H9 (cell line): ENCODE data around the gene LRRFIP1. TPM values are rescaled to one million over a fixed set of nuclear protein-coding genes. Genes with fewer than 3 reads are reported as not detected.

Experiments
- DNase-seq: peaks from one replicate; pipeline ENCODE4 v3.0.0-alpha.2; 2017
- H2AFZ ChIP-seq: one replicate; pipeline ENCODE4 v1.6.1; 2013; ENCODE audit warnings: mild to moderate bottlenecking, low read length, control low read depth, moderate library complexity
- H2AK5ac ChIP-seq: 2 replicates; pipeline ENCODE4 v1.6.1; 2013; ENCODE audit warnings: low read length, control low read depth, mixed read lengths; ENCODE audit not compliant: insufficient read length
- H2BK120ac ChIP-seq: one replicate; pipeline ENCODE4 v1.6.1; 2013; ENCODE audit warnings: low read depth, mild to moderate bottlenecking, low read length, control low read depth, inconsistent platforms; ENCODE audit not compliant: poor library complexity, severe bottlenecking
- H2BK12ac ChIP-seq: 2 replicates; pipeline ENCODE4 v1.6.1; 2013; ENCODE audit warnings: low read length, control low read depth, mixed read lengths, low read depth; ENCODE audit not compliant: insufficient read length
- H2BK15ac ChIP-seq: 2 replicates; pipeline ENCODE4 v1.6.1; 2013; ENCODE audit warnings: low read depth, low read length, control low read depth
- H2BK20ac ChIP-seq: one replicate; pipeline ENCODE4 v1.6.1; 2013; ENCODE audit warnings: low read depth, mild to moderate bottlenecking, low read length, control low read depth, inconsistent platforms; ENCODE audit not compliant: poor library complexity, severe bottlenecking
- H2BK5ac ChIP-seq: 2 replicates; pipeline ENCODE4 v1.6.1; 2013; ENCODE audit warnings: low read length, control low read depth, mixed read lengths; ENCODE audit not compliant: insufficient read length
- H3K14ac ChIP-seq: 2 replicates; pipeline ENCODE4 v1.6.1; 2013; ENCODE audit warnings: low read length, control low read depth; ENCODE audit not compliant: insufficient read depth
- H3K18ac ChIP-seq: 2 replicates; pipeline ENCODE4 v1.6.1; 2013; ENCODE audit warnings: low read depth, mild to moderate bottlenecking, mixed read lengths, low read length, control low read depth; ENCODE audit not compliant: insufficient read length
- H3K23ac ChIP-seq: 2 replicates; pipeline ENCODE4 v1.6.1; 2013; ENCODE audit warnings: low read length, control low read depth, mixed read lengths, low read depth; ENCODE audit not compliant: insufficient read length
- H3K23me2 ChIP-seq: 2 replicates; pipeline ENCODE4 v1.6.1; 2013; ENCODE audit warnings: low read depth, mild to moderate bottlenecking, mixed read lengths, low read length, control low read depth; ENCODE audit not compliant: insufficient read length, poor library complexity, severe bottlenecking
- H3K27ac ChIP-seq: 2 replicates; pipeline ENCODE4 v1.5.1; 2013; ENCODE audit warnings: low read length, control low read depth, mixed read lengths, low read depth; ENCODE audit not compliant: insufficient read length
- H3K27me3 ChIP-seq: 2 replicates; pipeline ENCODE4 v1.6.1; 2013; ENCODE audit warnings: low read length, control low read depth, inconsistent platforms; ENCODE audit not compliant: insufficient read depth
- H3K4ac ChIP-seq: 2 replicates; pipeline ENCODE4 v1.6.1; 2013; ENCODE audit warnings: low read depth, mild to moderate bottlenecking, control low read depth, inconsistent platforms, low read length, moderate library complexity
- H3K4me1 ChIP-seq: 2 replicates; pipeline ENCODE4 v1.6.1; 2013; ENCODE audit warnings: low read length, control low read depth, inconsistent platforms; ENCODE audit not compliant: insufficient read depth
- H3K4me2 ChIP-seq: 2 replicates; pipeline ENCODE4 v1.6.1; 2013; ENCODE audit warnings: low read length, control low read depth, mixed read lengths; ENCODE audit not compliant: insufficient read length, insufficient read depth
- H3K56ac ChIP-seq: 2 replicates; pipeline ENCODE4 v1.6.1; 2013; ENCODE audit warnings: low read depth, mild to moderate bottlenecking, mixed read lengths, low read length, control low read depth; ENCODE audit not compliant: insufficient read length
- H3K79me1 ChIP-seq: 2 replicates; pipeline ENCODE4 v1.6.1; 2013; ENCODE audit warnings: low read depth, mild to moderate bottlenecking, moderate library complexity, low read length, control low read depth, inconsistent platforms; ENCODE audit not compliant: insufficient read depth, poor library complexity, severe bottlenecking
- H3K79me2 ChIP-seq: 2 replicates; pipeline ENCODE4 v1.6.1; 2013; ENCODE audit warnings: low read length, control low read depth, inconsistent platforms; ENCODE audit not compliant: insufficient read depth
- H3K9ac ChIP-seq: 2 replicates; pipeline ENCODE4 v1.6.1; 2013; ENCODE audit warnings: low read length, control low read depth, mixed read lengths; ENCODE audit not compliant: insufficient read length; ENCODE audit errors: extremely low read depth
- H3K9me3 ChIP-seq: one replicate; pipeline ENCODE4 v1.6.1; 2013; ENCODE audit warnings: low read depth, low read length, inconsistent platforms; ENCODE audit not compliant: control insufficient read depth
- H3T11ph ChIP-seq: one replicate; pipeline ENCODE4 v1.6.1; 2013; ENCODE audit warnings: mild to moderate bottlenecking, low read length, control low read depth, inconsistent platforms
- H4K20me1 ChIP-seq: one replicate; pipeline ENCODE4 v1.6.1; 2013; ENCODE audit not compliant: control insufficient read depth, insufficient read length, insufficient read depth
- H4K5ac ChIP-seq: 2 replicates; pipeline ENCODE4 v1.6.1; 2013; ENCODE audit warnings: low read depth, mild to moderate bottlenecking, mixed read lengths, low read length, control low read depth; ENCODE audit not compliant: insufficient read length
- H4K8ac ChIP-seq: replicated peaks from 2 replicates; pipeline ENCODE4 v1.6.1; 2013; ENCODE audit warnings: low read length, control low read depth, mixed read lengths, low read depth; ENCODE audit not compliant: insufficient read length
- H4K91ac ChIP-seq: 2 replicates; pipeline ENCODE4 v1.6.1; 2013; ENCODE audit warnings: low read depth, mild to moderate bottlenecking, moderate library complexity, mixed read lengths, low read length, control low read depth; ENCODE audit not compliant: insufficient read length
- H3K27ac Mint-ChIP-seq, 3 experiments: 2 replicates in 2 of 3; 3 replicates in 1 of 3; pipeline ENCODE4 v1.8.0; 2020 to 2021; ENCODE audit warnings: mixed read lengths in 3 of 3, mild to moderate bottlenecking in 1 of 3, moderate library complexity in 1 of 3
- H3K27me3 Mint-ChIP-seq: 2 replicates; pipeline ENCODE4 v1.8.0; 2021; ENCODE audit warnings: low read depth, mild to moderate bottlenecking, moderate library complexity, mixed read lengths
- H3K36me3 Mint-ChIP-seq, 3 experiments: 2 replicates in 2 of 3; 3 replicates in 1 of 3; pipeline ENCODE4 v1.8.0; 2020 to 2021; ENCODE audit warnings: low read depth in 3 of 3, mixed read lengths in 3 of 3; ENCODE audit not compliant: insufficient read depth in 1 of 3
- H3K4me1 Mint-ChIP-seq, 2 experiments: 2 replicates each; pipeline ENCODE4 v1.8.0; 2020; ENCODE audit warnings: mixed read lengths in 2 of 2
- H3K4me3 Mint-ChIP-seq, 2 experiments: 2 replicates in 1 of 2; 3 replicates in 1 of 2; pipeline ENCODE4 v1.8.0; 2020 to 2021; ENCODE audit warnings: mild to moderate bottlenecking in 2 of 2, mixed read lengths in 2 of 2, moderate library complexity in 1 of 2
- H3K9me3 Mint-ChIP-seq, 2 experiments: 2 replicates in 1 of 2; 3 replicates in 1 of 2; pipeline ENCODE4 v1.8.0; 2020; ENCODE audit warnings: mild to moderate bottlenecking in 2 of 2, mixed read lengths in 2 of 2, moderate library complexity in 1 of 2
- WGBS: extraction: QIAGEN DNeasy Blood & Tissue Kit; methylation state at CpG from one replicate; pipeline ENCODE4 v1.1.7; 2013; ENCODE audit warnings: missing lambda C conversion rate, low lambda C conversion rate, mixed read lengths; ENCODE audit not compliant: insufficient read length; ENCODE audit errors: extremely low coverage; 5-methylcytosine and 5-hydroxymethylcytosine counted together
- total RNA-seq: library from RNA; stranded (reverse); gene quantifications from 2 replicates; pipeline ENCODE4 v1.2.1, GENCODE V29; 2021
- TF ChIP-seq, protein P1 (sequence below): fragments of 200-600 bp; sonication (generic); conservative IDR thresholded peaks from 3 replicates; pipeline ENCODE4 v1.8.0; 2021; ENCODE audit warnings: antibody characterized with exemption, mild to moderate bottlenecking

Gene LRRFIP1
- total RNA-seq, 1 experiment from 2014 or later, result 38.5 TPM

DNA sequence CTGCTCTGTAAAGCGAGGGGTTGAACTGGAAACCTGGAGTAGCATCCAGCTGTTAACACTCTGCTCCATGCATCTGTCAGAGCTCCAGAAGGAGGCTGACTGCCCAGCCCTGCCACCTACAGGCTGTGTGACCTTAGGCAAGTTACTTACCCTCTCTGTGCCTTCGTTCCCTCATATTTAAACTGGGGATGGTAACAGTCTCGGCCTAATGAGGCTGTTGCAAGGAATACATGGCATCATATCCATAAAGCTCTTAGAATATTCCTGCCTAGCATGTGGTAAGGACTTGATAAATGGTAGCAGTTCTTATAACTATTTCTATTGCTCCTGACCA lies 80.6 kb downstream of the LRRFIP1 start:
- H2AK5ac ChIP-seq, result no peak overlapping the region
- H3K9me3 ChIP-seq, result no peaks in the 10 kb centered on the region
- no peaks in the 10 kb centered on the region for H3K27me3 ChIP-seq
- H2AFZ ChIP-seq, result no peak overlapping the region
- no peaks in the 10 kb centered on the region for H4K20me1 ChIP-seq
- no peak for DNase-seq
- Mint-ChIP-seq H3K27ac (0 out of 7 replicates have a peak overlapping the region, but pooled peaks of 1 of the 3 experiments have one; percentile 20), H3K4me1 (peaks cover 20 to 32% of the 10 kb centered on the region in 2 experiments), H3K27me3 (no peaks in the 10 kb centered on the region), H3K4me3 (no peak overlapping the region), H3K9me3 (no peaks in the 10 kb centered on the region; a peak in 1 of 5 replicates), H3K36me3 (peaks cover 5 to 21% (median 5%) of the 10 kb centered on the region in 3 experiments; a peak in 6 of 7 replicates)
- H4K5ac ChIP-seq, result no peak overlapping the region
- no peak overlapping the region for H3K27ac ChIP-seq
- no peak overlapping the region for H4K8ac ChIP-seq
- no CpG with 5 or more reads among the region's 3 CpGs for WGBS
- no peak overlapping the region for H3K56ac ChIP-seq
- no peak overlapping the region for H4K91ac ChIP-seq
- H3K4me2 ChIP-seq, result no peak overlapping the region
- no peak overlapping the region for H2BK5ac ChIP-seq
- no peak overlapping the region for H2BK120ac ChIP-seq
- H2BK20ac ChIP-seq, result no peak overlapping the region
- no peak overlapping the region for H3K18ac ChIP-seq
- H2BK15ac ChIP-seq, result no peak overlapping the region
- TF ChIP-seq, protein P1, sequence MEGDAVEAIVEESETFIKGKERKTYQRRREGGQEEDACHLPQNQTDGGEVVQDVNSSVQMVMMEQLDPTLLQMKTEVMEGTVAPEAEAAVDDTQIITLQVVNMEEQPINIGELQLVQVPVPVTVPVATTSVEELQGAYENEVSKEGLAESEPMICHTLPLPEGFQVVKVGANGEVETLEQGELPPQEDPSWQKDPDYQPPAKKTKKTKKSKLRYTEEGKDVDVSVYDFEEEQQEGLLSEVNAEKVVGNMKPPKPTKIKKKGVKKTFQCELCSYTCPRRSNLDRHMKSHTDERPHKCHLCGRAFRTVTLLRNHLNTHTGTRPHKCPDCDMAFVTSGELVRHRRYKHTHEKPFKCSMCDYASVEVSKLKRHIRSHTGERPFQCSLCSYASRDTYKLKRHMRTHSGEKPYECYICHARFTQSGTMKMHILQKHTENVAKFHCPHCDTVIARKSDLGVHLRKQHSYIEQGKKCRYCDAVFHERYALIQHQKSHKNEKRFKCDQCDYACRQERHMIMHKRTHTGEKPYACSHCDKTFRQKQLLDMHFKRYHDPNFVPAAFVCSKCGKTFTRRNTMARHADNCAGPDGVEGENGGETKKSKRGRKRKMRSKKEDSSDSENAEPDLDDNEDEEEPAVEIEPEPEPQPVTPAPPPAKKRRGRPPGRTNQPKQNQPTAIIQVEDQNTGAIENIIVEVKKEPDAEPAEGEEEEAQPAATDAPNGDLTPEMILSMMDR, result no peak
- no peak overlapping the region for H3K9ac ChIP-seq
- no peak overlapping the region for H3K23ac ChIP-seq
- H3K79me1 ChIP-seq, result peaks cover 3% of the 10 kb centered on the region
- no peaks in the 10 kb centered on the region for H3K23me2 ChIP-seq
- H3K14ac ChIP-seq, result no peak overlapping the region
- H2BK12ac ChIP-seq, result no peak overlapping the region
- H3K4ac ChIP-seq, result no peak overlapping the region
- peaks cover 11% of the 10 kb centered on the region; the same call in 1 of the 2 replicates for H3K79me2 ChIP-seq
- H3T11ph ChIP-seq, result no peak overlapping the region
- peaks cover 9% of the 10 kb centered on the region; the same call in 1 of the 2 replicates for H3K4me1 ChIP-seq
